ENCODE data around the gene EMD.

Gene EMD

GRCh38 chrX:154354516-154354915, 24.6 kb upstream of the EMD start:
- DNase-seq (ENCODE audit: extremely low spot score, insufficient read length, low read depth) (no peak), FAIRE-seq (no peak)

- DNase-seq (ENCODE audit: extremely low spot score, insufficient read length, low read depth) (no peak), FAIRE-seq (no peak)
These were observed 23.9 kb upstream of the EMD start for GRCh38 chrX:154355094-154355775.

- no peak for DNase-seq (ENCODE audit: extremely low spot score, insufficient read length, low read depth)
- no peak for FAIRE-seq
These were observed 23.3 kb upstream of the EMD start for GRCh38 chrX:154355776-154356140.

GRCh38 chrX:154356596-154356995, 22.5 kb upstream of the EMD start:
- DNase-seq (ENCODE audit: extremely low spot score, insufficient read length, low read depth) = no peak
- FAIRE-seq = no peak

GRCh38 chrX:154357205-154357604, 21.9 kb upstream of the EMD start:
- DNase-seq (ENCODE audit: extremely low spot score, insufficient read length, low read depth) = no peak
- FAIRE-seq = no peak

GRCh38 chrX:154358011-154358410, 21.1 kb upstream of the EMD start:
- FAIRE-seq = no peak
- no peak for DNase-seq (ENCODE audit: extremely low spot score, insufficient read length, low read depth)

- no peak for DNase-seq (ENCODE audit: extremely low spot score, insufficient read length, low read depth)
- no peak for FAIRE-seq
These were observed 20.3 kb upstream of the EMD start for GRCh38 chrX:154358829-154359228.

GRCh38 chrX:154359362-154360154, 19.5 kb upstream of the EMD start:
- no peak for FAIRE-seq
- DNase-seq (ENCODE audit: extremely low spot score, insufficient read length, low read depth) = no peak

- no peak for DNase-seq (ENCODE audit: extremely low spot score, insufficient read length, low read depth)
- no peak for FAIRE-seq
These were observed 18.9 kb upstream of the EMD start for GRCh38 chrX:154360155-154360713.

- FAIRE-seq (no peak), DNase-seq (ENCODE audit: extremely low spot score, insufficient read length, low read depth) (no peak)
These were observed 16.9 kb upstream of the EMD start for GRCh38 chrX:154362085-154362742.

- FAIRE-seq = no peak
These were observed 15.2 kb upstream of the EMD start for GRCh38 chrX:154363706-154364439.

GRCh38 chrX:154365052-154365600, 14.0 kb upstream of the EMD start:
- DNase-seq (ENCODE audit: extremely low spot score, insufficient read length, low read depth) = no peak

More at GRCh38 chrX:154363706-154364439, 15.2 kb upstream of the EMD start:
- no peak for DNase-seq (ENCODE audit: extremely low spot score, insufficient read length, low read depth)

GRCh38 chrX:154365997-154366665, 13.0 kb upstream of the EMD start:
- no peak for FAIRE-seq
- no peak for DNase-seq (ENCODE audit: extremely low spot score, insufficient read length, low read depth)

More at GRCh38 chrX:154365052-154365600, 14.0 kb upstream of the EMD start:
- no peak for FAIRE-seq

GRCh38 chrX:154366666-154367055, 12.4 kb upstream of the EMD start:
- FAIRE-seq = no peak
- DNase-seq (ENCODE audit: extremely low spot score, insufficient read length, low read depth) = no peak

- no peak for FAIRE-seq
- no peak for DNase-seq (ENCODE audit: extremely low spot score, insufficient read length, low read depth)
These were observed 11.4 kb upstream of the EMD start for GRCh38 chrX:154367474-154368308.

GRCh38 chrX:154368630-154369448, 10.3 kb upstream of the EMD start:
- peak; percentile 88 for FAIRE-seq
- no peak for DNase-seq (ENCODE audit: extremely low spot score, insufficient read length, low read depth)

- DNase-seq (ENCODE audit: extremely low spot score, insufficient read length, low read depth) (no peak), FAIRE-seq (peak; percentile 81)
These were observed 9.4 kb upstream of the EMD start for GRCh38 chrX:154369449-154370299.

Measured in GM18507 (cell line).